ENCODE measurements around the gene NCAM1.

The NCAM1 gene

DNA sequence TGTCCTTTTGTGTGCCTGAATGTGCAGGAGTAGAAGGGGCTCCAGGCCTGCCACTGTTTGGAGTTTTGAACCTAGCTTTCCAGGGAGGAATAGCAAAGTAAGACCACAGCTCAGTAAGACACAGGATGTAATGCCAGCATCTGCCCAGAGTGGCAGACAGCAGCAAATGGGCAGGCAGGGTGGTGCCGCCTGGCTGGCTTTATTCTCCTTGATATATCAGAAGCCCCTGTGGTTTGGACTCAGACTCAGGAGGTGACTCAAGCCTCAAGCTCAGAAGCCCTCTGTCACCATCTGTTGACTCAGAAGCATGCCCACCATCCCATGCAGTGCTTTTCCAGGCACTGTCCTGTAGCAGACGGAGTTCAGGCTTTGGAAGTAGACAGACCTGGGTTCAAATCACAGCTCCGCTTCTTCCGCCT lies 280.4 kb downstream of the NCAM1 start:
- DNase-seq (ENCODE audit: low read depth): no peak
- TF ChIP-seq, protein P1, sequence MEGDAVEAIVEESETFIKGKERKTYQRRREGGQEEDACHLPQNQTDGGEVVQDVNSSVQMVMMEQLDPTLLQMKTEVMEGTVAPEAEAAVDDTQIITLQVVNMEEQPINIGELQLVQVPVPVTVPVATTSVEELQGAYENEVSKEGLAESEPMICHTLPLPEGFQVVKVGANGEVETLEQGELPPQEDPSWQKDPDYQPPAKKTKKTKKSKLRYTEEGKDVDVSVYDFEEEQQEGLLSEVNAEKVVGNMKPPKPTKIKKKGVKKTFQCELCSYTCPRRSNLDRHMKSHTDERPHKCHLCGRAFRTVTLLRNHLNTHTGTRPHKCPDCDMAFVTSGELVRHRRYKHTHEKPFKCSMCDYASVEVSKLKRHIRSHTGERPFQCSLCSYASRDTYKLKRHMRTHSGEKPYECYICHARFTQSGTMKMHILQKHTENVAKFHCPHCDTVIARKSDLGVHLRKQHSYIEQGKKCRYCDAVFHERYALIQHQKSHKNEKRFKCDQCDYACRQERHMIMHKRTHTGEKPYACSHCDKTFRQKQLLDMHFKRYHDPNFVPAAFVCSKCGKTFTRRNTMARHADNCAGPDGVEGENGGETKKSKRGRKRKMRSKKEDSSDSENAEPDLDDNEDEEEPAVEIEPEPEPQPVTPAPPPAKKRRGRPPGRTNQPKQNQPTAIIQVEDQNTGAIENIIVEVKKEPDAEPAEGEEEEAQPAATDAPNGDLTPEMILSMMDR (IDR thresholded peaks at IDR 0.05; ENCODE audit: control insufficient read depth, extremely low read depth, insufficient read depth): no peak
- no peak overlapping the region for H3K4me3 ChIP-seq (ENCODE audit: low read depth, low read length)

DNA sequence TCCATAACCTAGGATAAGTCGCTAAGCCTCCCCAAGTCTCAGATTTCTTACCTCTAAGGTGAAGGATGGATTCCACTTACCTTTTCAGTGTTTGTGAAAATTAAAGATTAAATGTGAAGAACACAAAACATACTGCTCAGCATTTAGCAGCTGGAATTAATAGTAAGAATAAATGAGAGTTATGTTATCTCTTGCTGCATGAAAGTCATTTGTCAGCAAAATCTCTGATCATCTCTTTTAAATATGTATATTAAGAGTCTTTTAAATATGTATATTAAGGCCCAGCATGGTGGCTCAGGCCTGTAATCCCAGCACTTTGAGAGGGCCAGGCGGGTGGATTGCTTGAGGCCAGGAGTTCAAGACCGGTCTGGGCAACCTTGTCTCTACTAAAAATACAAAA lies 280.8 kb downstream of the NCAM1 start:
- DNase-seq (ENCODE audit: low read depth): no peak
- TF ChIP-seq, protein P1 (IDR thresholded peaks at IDR 0.05; ENCODE audit: control insufficient read depth, extremely low read depth, insufficient read depth): no peak
- no peak overlapping the region for H3K4me3 ChIP-seq (ENCODE audit: low read depth, low read length)

DNA sequence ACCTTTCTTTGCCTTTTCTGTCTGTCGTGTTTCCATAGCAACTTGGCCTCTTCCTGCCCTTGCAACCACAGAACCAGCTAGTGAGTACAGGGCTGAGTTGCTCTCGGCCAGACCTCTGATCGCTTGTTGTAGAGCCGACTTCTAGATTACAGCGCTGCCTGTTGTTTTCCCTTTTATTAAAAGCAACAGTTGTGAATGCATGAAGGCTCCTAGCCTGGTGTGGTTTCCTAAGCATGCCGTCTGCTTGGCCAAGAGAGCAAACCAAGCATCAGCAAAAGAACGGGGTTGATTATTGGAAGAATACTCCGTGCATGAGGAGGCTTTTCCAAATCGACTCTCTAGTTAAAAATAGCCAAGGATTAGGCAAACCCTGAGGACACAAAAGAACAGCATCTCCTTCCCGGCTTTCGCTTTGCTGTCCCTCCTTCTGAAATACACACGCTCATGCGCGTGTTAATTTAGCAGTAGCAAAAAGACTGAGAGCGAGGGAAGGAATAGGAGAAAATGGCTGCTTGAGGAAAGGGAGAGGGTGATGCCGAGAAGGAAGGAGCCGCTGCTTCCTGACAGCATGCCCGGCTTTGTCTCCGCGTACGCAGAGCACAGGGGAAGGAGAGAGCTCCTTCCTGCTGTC lies 281.7 kb downstream of the NCAM1 start:
- TF ChIP-seq, protein P1 (IDR thresholded peaks at IDR 0.05; ENCODE audit: control insufficient read depth, extremely low read depth, insufficient read depth): no peak
- H3K4me3 ChIP-seq (ENCODE audit: low read depth, low read length): no peak overlapping the region
- no peak for DNase-seq (ENCODE audit: low read depth)

DNA sequence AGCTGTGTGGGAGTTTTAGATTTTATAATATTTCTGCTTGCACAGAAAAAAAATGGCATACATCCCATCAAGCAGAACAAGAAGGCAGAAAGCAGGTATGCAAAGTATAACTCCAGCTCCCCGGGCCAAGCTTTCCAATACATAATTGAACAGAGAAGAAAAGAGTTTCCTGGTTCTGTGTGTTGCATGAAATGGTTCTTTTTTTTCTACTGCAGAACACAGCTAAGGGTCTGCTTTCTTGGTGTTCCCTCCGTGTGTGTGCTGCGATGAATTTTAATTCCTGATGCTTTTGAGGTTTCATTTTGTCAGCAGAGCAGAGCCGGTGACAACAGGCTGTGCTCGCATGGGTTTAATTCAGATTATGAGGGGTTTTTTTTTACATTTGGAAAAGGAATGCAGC lies 282.5 kb downstream of the NCAM1 start:
- TF ChIP-seq, protein P1 (IDR thresholded peaks at IDR 0.05; ENCODE audit: control insufficient read depth, extremely low read depth, insufficient read depth): no peak
- DNase-seq (ENCODE audit: low read depth): no peak

DNA sequence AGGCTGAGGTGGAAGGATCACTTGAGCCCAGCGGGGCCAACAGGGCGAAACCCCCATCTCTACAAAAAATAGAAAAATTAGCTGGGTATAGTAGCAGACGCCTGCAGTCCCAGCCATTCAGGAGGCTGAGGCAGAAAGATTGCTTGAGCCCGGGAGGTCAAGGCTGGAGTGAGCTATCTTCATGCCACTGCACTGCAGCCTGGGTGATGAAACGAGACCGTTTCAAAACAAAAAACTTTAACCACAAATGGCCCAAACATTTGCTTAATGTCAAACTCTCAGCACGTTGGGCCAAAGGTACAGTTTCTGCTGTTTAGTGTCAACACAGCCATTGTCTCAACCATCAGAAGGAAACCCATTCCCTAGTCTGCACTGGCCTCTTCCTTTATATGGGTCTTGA lies 284.0 kb downstream of the NCAM1 start:
- TF ChIP-seq, protein P1 (IDR thresholded peaks at IDR 0.05; ENCODE audit: control insufficient read depth, extremely low read depth, insufficient read depth): no peak
- no peak for DNase-seq (ENCODE audit: low read depth)

More for the DNA sequence above, 282.5 kb downstream of the NCAM1 start:
- no peak overlapping the region for H3K4me3 ChIP-seq (ENCODE audit: low read depth, low read length)

DNA sequence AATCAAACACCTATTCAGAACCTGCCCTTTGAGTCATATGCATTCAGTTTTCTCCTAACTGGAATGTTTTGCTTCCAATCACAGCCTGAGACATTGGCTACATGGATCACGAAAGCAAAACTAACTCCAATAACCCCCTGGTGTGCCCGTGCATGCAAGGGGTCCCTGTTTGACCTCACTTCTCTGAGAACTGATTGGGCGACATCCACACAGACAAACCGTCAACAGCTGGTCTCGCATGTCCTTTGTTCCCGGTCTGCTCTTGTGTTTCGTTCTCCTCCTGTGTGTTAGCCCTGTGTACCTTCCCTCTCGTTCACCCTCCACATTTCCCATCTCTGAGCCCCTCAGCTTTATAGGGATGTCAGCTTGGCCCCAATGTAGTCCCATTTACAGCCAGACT lies 286.0 kb downstream of the NCAM1 start:
- no peak overlapping the region for H3K4me3 ChIP-seq (ENCODE audit: low read depth, low read length)
- DNase-seq (ENCODE audit: low read depth): no peak
- TF ChIP-seq, protein P1 (IDR thresholded peaks at IDR 0.05; ENCODE audit: control insufficient read depth, extremely low read depth, insufficient read depth): no peak

More for the DNA sequence above, 284.0 kb downstream of the NCAM1 start:
- no peak overlapping the region for H3K4me3 ChIP-seq (ENCODE audit: low read depth, low read length)

DNA sequence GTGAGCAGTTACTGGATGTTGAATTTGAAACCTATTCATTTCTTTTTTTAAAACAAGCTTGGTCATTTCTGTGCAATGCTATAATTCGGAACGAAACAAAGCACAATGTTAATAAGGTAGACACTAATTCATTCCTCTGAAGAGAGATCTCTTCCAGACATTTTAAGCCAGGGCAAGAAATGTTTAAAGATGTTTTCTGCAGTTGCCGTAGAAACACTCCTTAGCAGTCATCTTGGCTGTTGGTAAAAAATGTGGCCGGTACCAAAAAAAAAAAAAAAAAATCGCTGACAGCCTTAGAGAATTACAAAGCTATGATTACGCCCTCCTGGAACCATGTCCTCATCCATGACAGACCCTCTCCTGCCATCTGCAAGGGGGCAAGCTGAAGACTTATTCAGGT lies 286.7 kb downstream of the NCAM1 start:
- DNase-seq (ENCODE audit: low read depth): no peak
- TF ChIP-seq, protein P1 (IDR thresholded peaks at IDR 0.05; ENCODE audit: control insufficient read depth, extremely low read depth, insufficient read depth): no peak
- no peak overlapping the region for H3K4me3 ChIP-seq (ENCODE audit: low read depth, low read length)
